Muscle of arm (tissue), 12 donors: ENCODE data around the gene FFAR1. TPM values are rescaled to one million over a fixed set of nuclear protein-coding genes. Genes with fewer than 3 reads are reported as not detected.
A peak's percentile ranks its signal among the peaks of the same experiment; 100 is the strongest.
"Not testable (repeated sequence)": the region's sequence is repeated elsewhere in the genome, so short reads cannot be mapped to it uniquely, and the experiment has no call there.

Source experiments
- DNase-seq: peaks from one replicate; pipeline ENCODE4 v3.0.0-alpha.2; 2013
- polyA plus RNA-seq, 12 donors: library from polyadenylated mRNA; unstranded; fragments of 120-200 nt; gene quantifications; one replicate each; pipeline ENCODE4 v1.2.1, GENCODE V29; 2013; ENCODE audit not compliant: insufficient read length in 12 of 12

The FFAR1 gene
- polyA plus RNA-seq, 12 donors, result 0.12 TPM; not detected in 11

GRCh38 chr19:35341565-35342225 lies 6.0 kb upstream of the FFAR1 start:
- no peak for DNase-seq

GRCh38 chr19:35342430-35342829 lies 5.3 kb upstream of the FFAR1 start:
- DNase-seq, result no peak

GRCh38 chr19:35344511-35345031 lies 3.1 kb upstream of the FFAR1 start:
- no peak for DNase-seq

GRCh38 chr19:35345671-35346111 lies 2.0 kb upstream of the FFAR1 start:
- DNase-seq, result no peak

GRCh38 chr19:35346193-35347052 lies 1.3 kb upstream of the FFAR1 start:
- no peak for DNase-seq

- no peak for DNase-seq
These were observed 212 bp downstream of the FFAR1 start for GRCh38 chr19:35347930-35348298.

- no peak for DNase-seq
These were observed 1.4 kb downstream of the FFAR1 start for GRCh38 chr19:35348911-35349611.

GRCh38 chr19:35349614-35350521 lies 2.2 kb downstream of the FFAR1 start:
- no peak for DNase-seq

- no peak for DNase-seq
These were observed 2.9 kb downstream of the FFAR1 start for GRCh38 chr19:35350591-35350990.

- no peak for DNase-seq
These were observed 3.9 kb downstream of the FFAR1 start for GRCh38 chr19:35351411-35352176.

GRCh38 chr19:35352177-35352447 lies 4.4 kb downstream of the FFAR1 start:
- no peak for DNase-seq

GRCh38 chr19:35352448-35353304 lies 5.0 kb downstream of the FFAR1 start:
- peak; percentile 66 for DNase-seq

- no peak for DNase-seq
These were observed 5.9 kb downstream of the FFAR1 start for GRCh38 chr19:35353635-35354034.

GRCh38 chr19:35354898-35355297 lies 7.2 kb downstream of the FFAR1 start:
- no peak for DNase-seq

- no peak for DNase-seq
These were observed 8.2 kb downstream of the FFAR1 start for GRCh38 chr19:35355791-35356460.

- DNase-seq, result no peak
These were observed 10.3 kb downstream of the FFAR1 start, which contains the start of gene FFAR3 for GRCh38 chr19:35357867-35358573. Gene FFAR3, plus strand, starts transcription at chr19:35358460. Its CDS starts 431 bp downstream, at chr19:35358891.

GRCh38 chr19:35358834-35359233 lies 11.1 kb downstream of the FFAR1 start:
- DNase-seq, result not testable (repeated sequence)

GRCh38 chr19:35359395-35359794 lies 11.7 kb downstream of the FFAR1 start:
- DNase-seq, result not testable (repeated sequence)
